ENCODE results near the gene NT5M.

DNA sequence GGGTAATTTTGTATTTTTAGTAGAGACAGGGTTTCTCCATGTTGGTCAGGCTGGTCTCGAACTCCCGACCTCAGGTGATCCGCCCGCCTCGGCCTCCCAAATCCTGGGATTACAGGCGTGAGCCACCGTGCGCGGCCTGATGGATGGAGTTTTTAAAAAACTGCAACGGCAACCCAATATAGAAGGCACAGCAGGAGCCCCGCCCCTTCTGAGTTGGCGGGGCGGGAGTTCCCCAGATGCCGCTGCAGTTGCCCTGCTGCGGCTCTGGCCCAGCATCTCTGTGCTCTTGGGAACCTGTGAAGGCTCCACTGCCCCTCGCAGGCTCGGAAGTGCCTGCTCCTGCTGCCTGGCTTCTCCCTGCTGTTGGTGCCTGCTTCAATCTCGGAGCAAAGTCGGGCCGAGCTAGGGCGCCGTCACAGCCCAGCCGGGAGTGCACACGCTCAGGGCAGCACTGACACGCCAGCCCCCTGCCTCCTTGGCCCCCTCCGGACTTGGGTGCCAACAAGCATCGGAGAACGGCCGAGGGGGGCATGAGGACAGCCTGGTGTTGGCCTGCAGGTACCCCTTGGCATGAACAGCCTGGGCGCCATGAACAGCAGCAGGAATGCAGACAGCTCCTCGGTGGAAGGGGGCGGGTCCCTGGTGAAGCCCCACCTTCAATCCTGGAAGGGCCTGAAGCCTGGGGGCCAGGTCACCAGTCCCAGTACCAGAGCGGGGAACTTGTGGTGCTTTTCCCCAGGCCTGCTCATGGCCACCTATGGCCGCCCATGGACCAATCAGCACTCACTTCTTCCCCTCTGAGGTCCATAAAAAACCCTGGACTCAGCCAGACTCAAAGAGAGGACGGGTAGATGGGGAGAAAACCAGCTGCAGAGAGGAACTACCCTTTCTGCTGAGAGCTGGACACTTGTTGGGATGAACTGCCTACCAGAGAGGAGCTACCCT is 2.3 kb upstream of the NT5M start:
- TF ChIP-seq, protein P1, sequence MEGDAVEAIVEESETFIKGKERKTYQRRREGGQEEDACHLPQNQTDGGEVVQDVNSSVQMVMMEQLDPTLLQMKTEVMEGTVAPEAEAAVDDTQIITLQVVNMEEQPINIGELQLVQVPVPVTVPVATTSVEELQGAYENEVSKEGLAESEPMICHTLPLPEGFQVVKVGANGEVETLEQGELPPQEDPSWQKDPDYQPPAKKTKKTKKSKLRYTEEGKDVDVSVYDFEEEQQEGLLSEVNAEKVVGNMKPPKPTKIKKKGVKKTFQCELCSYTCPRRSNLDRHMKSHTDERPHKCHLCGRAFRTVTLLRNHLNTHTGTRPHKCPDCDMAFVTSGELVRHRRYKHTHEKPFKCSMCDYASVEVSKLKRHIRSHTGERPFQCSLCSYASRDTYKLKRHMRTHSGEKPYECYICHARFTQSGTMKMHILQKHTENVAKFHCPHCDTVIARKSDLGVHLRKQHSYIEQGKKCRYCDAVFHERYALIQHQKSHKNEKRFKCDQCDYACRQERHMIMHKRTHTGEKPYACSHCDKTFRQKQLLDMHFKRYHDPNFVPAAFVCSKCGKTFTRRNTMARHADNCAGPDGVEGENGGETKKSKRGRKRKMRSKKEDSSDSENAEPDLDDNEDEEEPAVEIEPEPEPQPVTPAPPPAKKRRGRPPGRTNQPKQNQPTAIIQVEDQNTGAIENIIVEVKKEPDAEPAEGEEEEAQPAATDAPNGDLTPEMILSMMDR (conservative IDR thresholded peaks at IDR 0.05; ENCODE audit: low read length) = no peak
- TF ChIP-seq EZH2phosphoT487 (IDR thresholded peaks at IDR 0.05; ENCODE audit: borderline replicate concordance) = no peak
